A172 (cell line): ENCODE data around the gene RUSC2. TPM values are rescaled to one million over a fixed set of nuclear protein-coding genes. Genes with fewer than 3 reads are reported as not detected.
A peak's percentile ranks its signal among the peaks of the same experiment; 100 is the strongest.

Experiments used
- DNase-seq: peaks from one replicate; pipeline ENCODE4 v3.0.0-alpha.2; 2015; ENCODE audit warnings: low spot score
- total RNA-seq: library from RNA; depleted of rRNA; stranded (reverse); fragments of >200 nt; shearing (Covaris generic); gene quantifications from 2 replicates; pipeline ENCODE4 v1.2.3, GENCODE V29; 2014; rRNA removed

RUSC2 gene, protein sequence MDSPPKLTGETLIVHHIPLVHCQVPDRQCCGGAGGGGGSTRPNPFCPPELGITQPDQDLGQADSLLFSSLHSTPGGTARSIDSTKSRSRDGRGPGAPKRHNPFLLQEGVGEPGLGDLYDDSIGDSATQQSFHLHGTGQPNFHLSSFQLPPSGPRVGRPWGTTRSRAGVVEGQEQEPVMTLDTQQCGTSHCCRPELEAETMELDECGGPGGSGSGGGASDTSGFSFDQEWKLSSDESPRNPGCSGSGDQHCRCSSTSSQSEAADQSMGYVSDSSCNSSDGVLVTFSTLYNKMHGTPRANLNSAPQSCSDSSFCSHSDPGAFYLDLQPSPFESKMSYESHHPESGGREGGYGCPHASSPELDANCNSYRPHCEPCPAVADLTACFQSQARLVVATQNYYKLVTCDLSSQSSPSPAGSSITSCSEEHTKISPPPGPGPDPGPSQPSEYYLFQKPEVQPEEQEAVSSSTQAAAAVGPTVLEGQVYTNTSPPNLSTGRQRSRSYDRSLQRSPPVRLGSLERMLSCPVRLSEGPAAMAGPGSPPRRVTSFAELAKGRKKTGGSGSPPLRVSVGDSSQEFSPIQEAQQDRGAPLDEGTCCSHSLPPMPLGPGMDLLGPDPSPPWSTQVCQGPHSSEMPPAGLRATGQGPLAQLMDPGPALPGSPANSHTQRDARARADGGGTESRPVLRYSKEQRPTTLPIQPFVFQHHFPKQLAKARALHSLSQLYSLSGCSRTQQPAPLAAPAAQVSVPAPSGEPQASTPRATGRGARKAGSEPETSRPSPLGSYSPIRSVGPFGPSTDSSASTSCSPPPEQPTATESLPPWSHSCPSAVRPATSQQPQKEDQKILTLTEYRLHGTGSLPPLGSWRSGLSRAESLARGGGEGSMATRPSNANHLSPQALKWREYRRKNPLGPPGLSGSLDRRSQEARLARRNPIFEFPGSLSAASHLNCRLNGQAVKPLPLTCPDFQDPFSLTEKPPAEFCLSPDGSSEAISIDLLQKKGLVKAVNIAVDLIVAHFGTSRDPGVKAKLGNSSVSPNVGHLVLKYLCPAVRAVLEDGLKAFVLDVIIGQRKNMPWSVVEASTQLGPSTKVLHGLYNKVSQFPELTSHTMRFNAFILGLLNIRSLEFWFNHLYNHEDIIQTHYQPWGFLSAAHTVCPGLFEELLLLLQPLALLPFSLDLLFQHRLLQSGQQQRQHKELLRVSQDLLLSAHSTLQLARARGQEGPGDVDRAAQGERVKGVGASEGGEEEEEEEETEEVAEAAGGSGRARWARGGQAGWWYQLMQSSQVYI (N-terminal part only)
- 18.6 and 19.9 TPM in 2 replicates for total RNA-seq

DNA sequence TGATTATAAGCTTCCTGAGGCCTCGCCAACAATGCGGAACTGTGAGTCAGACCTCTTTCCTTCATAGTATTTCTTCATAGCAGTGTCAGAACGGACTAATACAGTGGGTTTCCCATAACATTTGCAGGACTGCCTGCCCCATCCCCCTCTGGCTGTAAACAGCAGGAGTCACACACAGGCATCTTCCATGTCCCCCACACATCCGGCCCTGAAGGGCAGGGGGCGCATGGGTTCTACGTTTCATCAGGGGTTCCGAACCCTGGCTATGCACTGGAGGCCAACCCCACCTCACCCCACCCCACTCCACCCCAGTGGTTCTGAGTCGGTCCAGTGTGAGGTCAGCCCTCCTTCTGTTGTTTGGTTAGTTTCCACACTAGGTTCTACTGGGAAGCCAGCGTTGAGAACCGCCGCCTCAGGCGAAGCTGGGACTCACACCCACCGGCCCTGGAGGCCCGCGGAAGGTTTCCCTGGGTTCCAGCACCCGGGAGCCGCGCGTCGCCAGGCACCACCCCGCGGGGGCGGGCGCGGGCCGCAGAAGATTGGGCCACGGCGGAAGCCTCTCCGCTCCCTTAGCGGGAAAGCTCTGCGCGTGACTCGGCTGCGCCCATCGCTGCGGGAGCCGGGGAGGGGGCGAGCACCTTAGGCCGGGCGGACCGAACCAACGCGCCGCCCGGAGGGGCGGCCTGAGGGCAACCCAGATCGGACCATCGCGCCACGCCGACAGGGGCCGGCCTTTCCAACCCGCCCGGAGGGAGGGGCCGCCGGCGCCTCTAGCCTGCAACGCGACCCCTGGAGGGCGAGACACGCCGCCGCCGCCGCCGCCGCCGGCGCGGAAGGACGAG lies at the start of gene RUSC2:
RUSC2 (plus strand) TSS at position 799 of the 842 bp plus-strand sequence. CDS start 56,411 bp downstream, outside the sequence.
- peak; percentile 75 for DNase-seq

DNA sequence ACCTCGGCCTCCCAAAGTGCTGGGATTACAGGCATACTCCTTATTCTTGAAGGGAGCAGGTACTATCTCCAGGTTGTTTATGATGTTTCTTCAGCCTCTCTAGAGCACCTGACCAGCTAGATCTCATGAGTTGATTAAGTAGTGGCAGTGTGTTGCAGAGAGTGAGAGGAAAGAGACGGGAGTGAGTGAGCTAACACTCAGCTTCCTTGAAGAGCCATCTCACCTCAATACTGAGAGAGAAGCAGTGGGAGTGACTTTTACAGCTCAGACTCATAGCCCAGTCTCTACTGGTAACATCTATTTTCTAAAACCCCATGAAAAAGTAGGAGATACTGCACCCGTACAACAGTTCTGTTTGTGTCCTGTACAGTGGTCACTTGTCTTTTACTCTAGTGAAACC lies 43.9 kb upstream of the RUSC2 start:
- DNase-seq = no peak

DNA sequence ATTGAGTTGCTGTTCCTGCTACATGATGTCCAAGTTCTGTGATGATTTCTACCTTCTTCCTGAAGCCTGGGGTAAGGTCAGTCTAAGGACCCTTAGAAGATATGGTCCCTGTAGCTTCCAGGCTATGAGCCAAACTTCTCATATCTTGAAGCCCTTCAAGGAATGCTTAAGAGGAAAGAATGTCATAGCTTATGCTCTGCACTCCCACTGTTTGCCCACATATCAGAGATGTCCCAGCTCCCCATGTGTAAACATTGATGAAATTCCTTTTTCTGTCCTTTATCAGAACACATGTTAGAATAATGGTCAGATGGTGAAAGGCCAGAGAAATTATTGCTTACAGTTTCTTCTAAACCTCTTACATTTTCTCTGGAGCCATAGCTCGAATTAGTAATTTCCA lies 41.4 kb upstream of the RUSC2 start:
- no peak for DNase-seq

DNA sequence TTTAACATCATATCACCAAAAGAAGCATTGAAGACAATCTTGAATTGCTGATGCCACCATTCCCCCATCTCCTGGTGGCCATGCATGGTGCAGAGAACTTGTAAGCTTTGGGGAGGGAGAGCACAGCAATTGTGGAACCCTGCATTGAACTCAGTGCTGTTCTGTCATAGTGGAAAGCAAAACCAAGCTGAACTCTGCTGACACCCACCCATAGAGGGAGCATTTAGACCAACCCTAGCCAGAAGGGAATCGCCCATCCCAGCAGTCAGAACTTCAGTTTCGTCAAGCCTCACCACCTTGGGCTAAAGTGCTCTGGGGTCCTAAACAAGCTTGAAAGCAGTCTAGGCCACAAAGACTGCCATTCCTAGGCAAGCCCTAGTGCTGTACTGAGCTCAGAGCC lies 37.4 kb upstream of the RUSC2 start:
- no peak for DNase-seq

DNA sequence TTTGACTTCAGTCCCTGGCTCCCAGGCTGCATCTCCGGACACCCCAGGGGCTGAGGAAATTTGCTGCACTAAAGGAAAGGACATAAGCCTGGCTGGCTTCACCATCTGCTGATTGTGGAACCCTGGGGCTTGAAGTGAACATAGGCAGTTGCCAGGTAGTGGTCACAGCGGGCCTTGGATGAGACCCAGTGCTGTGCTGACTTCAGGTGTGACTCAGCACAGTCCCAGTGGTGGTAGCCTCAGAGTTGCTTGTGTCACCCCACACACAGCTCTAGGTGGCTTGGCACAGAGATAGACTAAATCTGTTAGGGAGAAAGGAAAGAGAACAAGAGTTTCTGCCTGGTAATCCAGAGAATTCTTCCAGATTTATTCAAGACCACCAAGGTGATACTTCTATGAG lies 36.1 kb upstream of the RUSC2 start:
- no peak for DNase-seq

DNA sequence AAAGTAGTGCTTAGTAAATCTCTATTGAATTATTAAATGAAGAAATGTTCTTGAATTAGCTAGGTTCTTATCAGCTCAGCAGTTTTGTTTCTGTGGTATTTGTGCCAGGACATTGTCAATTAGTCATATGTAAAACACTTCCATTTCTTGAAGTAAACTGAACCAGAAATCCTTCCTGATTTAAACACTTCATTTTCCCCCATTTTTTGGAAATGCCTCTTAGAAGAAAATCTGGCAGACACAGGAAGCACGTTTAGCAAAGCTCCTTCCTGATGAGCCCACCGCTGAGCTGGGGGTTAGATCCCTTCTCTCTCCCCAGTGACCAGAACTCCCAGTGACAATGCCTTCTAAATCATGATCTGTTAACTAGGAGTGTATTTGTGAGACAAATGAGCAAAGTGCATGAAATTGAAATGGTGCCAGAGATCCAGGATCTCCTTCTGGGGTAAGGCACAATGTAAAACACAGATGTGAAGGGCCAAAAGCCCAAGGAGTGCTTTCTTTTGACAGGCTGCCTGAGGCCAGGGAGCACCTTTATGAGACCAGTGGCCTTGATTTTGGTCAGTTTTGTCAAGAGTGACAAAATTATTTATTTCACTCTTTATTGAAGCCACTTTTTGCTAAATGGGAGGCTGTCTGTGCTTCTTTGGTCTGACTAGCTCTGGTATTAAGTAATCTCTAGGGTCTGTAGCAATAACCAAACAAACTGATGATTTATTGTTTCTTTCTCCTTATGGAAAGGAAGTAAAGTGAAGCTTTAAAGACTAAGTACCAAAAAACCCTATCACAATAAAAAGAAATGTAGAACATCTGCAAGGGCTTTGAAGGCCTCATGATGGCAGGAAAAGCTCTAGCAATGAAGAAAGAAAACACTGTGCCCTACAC lies 25.5 kb upstream of the RUSC2 start:
- no peak for DNase-seq

DNA sequence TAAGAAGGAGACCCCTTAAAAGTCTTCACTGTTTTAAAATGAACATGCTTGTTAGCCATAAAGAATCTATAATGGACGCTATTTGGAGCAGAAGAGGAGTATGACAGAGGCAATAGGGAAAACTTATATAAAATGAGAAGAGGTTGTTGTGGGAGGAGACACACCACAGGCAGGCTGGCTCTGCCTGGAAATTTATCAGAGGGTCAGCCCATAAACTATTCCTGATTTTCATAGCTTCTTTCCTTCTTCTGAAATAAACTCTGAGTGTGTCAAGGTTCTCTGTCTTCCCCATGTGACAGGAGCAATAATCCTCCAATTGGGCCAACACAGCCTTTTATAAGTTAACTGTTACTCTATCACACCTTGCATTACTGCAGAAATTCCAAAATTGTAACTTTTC lies 19.6 kb upstream of the RUSC2 start:
- no peak for DNase-seq

DNA sequence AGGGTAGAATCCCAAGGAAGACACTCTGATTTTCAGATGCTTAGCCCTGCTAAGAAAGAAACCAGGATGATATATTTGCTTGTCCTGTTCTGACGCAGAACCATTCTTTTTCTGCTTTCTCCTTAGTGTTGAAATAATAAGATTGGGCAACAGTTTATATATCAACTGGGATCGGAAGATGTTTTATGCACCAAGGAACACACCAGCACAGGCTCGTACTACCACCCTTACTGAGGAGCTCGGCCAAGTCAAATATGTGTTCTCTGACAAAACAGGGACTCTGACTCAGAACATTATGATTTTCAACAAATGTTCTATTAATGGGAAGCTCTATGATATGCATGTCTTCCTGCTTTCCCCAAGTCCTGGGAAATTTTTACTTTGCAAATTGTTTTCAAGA lies 19.0 kb upstream of the RUSC2 start:
- DNase-seq = no peak

DNA sequence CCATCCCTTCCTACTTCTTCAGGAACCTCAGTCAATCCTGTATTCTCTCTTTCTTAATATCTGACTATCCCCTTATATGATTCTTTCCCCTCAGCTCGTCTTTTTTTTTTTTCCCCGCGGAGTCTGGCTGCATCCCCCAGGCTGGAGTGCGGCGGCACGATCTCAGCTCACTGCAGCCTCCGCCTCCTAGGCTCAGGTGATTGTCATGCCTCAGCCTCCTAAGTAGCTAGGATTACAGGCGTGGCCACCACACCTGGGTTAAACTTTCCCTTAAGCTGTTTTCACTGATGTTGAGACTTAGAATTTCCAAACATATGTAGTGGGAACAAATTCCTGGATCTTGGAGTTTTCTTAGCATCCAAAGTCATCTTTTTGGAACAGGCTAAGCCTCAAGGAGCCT lies 13.3 kb upstream of the RUSC2 start:
- no peak for DNase-seq

DNA sequence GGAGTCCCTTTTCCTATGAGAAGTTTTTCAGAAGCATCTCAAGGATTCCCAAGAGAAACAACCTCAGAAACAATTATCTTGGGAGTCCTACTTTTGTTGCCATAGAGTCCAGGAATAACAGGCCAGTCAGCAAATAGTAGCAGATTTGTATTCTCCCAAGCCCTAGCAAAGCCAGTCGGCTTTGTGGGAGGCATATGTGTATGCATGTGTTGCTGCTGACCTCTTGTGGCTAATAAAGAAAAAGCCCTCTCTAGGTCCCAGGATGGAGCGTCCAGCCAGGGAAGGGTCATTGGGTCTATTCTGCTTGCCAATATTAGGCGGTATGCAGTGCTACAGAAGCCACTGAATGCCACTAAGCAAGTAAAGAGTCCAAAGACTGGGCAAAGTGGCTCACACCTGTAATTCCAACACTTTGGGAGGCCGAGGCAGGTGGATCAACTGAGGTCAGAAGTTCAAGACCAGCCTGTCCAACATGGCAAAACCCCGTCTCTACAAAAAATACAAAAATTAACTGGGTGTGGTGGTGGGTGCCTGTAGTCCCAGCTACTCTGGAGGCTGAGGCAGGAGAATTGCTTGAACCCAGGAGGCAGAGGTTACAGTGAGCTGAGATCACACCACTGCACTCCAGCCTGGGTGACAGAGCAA lies 12.6 kb upstream of the RUSC2 start:
- peak; percentile 72 for DNase-seq

DNA sequence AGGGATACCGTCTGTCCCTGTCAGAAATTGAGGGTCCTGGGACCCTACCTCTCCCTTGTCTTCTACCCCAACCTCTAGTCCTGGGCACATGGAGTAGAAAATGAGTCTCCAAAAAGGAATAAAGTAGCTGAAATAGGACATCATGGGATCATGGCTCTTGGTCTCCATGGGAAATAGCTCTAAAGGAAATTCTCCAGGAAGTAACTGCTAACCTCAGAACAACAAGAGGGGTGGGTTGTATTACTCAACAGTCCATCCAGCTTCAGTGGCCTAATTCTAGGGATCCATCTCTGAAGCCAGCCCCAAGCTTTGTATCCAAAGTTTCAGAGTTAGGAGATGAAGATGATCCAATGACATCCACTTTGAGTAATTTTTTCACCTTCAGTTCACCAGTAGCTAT lies 11.0 kb upstream of the RUSC2 start:
- DNase-seq = no peak

DNA sequence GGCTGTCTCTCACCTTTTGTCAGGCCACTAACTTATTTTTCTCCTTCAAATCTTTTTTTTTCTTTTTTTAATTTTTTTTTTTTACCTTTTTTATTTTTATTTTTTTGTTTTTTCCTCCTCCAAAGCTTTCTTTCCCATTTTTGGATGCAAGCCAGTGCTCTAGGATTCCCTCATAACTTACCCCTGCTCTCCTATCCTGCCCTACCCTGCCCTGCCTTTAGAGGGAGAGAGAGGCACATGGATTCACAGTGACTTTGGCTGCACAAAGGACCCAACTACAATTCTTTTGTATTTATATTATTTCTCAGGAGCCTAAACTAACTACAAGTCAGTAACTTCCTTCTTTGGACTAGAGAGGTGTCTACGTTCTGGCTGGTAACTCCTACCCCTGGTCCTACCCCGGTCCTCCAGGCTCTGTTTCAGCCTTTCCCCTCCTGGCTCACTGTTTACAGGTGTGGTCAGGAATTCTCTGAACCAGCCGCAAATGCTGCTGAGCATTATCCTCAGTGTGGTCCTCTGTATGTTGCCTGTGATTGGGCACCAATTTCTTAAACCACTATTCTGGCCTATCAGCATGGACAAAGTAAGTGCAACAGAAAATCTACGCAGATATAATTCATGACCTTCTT lies 8.4 kb upstream of the RUSC2 start:
- peak; percentile 48 for DNase-seq

DNA sequence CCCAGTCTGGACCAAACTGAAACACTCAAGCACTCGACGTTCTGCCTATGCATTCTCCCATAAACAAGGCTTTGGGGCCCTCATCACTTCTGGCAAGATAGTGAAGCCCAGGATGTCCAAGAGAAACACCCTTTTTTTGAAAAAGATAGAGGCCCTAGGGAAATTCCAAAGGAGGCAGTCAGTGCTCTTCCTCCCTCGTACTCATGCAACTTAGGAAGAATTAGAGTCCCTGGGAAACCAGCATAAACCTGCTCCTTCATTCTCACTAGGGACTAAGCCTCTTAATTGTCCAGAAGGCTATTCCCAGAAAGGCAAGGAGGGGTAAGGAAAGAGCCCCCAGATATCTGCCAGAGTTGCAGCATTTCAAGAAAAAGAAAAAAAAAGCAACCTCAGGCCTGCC lies 7.8 kb upstream of the RUSC2 start:
- no peak for DNase-seq

DNA sequence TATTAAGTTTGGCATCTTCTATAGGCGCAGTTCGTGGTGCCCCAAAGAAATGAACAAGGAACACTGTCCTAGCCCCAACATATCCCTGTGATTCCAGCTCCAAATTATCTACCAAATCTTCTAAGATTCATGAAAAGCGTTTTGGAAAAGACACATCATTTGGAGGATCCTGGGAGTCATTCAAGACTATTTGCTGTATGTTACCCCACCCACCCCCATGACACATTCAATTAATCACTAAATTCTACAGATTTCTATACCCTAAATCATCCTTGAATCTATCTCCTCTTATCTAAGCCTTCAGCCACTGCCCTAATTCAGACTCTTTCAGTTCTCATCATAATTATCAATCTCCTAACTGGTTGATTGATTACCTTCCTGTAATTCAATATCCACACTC lies 5.5 kb upstream of the RUSC2 start:
- DNase-seq = no peak

DNA sequence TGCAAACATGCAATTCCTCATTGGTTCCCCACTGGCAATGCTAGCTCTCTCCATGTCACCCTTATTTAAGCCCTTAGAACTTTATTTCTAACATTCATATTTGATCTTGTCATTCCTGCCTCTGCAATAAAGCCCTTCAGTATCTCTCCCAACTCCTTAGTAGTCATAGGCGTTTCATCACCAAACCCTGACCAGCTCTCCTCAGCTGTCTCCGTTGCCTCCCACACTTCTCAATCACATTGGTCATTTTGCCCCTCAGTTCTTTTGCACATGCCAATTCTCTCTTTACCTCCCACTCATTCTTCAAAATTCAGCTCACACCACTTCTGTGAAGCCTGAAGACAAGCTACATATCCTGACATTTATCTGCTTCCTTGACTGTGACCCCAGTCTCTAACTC lies 2.8 kb upstream of the RUSC2 start:
- no peak for DNase-seq

DNA sequence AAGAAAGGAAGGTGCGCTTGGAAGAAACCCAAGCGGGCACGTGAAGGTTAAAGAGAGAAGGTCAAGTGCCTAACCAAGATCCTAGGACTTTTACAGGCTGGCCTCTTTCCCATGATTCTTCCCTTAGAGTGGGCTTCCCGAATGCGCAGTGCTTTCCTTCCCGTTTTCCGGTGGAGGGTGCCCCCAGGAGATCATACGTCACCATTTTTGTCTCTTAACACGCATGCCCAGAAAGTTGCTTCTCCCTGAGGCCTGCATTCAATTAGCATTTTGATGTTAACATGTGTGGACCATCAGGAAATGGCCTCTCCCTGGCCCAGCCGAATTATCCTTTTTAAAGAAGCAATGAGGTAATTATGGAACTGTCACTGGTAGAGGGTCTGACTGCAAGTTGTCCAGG lies 1.9 kb upstream of the RUSC2 start:
- DNase-seq = no peak

DNA sequence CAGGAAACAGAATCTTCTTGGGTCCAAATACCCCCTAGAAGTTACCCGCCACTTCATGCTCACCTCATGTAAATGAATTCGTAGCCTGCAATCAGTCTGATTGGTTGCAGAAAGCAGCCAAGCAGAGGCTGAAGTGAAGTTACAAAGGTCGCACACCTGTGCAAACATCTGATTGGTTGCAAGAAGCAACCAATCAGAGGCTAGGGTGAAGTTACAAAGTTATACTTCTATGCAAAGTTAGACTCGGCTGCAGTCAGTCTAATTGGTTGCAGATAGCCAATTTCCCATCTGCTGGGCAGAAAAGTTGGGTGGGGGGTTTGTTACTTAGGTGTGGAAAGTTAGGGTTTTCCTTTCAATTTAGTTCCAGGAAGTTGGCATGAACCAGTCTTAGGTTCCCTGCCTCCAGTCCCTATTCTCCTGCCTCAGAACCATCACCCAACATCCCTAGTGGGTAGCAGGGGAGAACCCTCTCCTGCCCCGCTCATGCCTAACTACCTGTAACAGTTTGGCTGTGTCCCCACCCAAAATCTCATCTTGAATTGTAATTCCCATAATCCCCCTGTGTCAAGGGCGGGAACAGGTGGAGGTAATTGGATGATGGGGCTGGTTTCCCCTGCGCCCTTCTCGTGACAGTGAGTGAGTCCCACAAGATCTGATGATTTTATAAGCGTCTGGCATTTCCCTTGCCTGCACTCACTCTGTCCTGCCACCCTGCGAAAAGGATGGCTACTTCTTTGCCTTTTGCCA lies 1.2 kb upstream of the RUSC2 start:
- no peak for DNase-seq

DNA sequence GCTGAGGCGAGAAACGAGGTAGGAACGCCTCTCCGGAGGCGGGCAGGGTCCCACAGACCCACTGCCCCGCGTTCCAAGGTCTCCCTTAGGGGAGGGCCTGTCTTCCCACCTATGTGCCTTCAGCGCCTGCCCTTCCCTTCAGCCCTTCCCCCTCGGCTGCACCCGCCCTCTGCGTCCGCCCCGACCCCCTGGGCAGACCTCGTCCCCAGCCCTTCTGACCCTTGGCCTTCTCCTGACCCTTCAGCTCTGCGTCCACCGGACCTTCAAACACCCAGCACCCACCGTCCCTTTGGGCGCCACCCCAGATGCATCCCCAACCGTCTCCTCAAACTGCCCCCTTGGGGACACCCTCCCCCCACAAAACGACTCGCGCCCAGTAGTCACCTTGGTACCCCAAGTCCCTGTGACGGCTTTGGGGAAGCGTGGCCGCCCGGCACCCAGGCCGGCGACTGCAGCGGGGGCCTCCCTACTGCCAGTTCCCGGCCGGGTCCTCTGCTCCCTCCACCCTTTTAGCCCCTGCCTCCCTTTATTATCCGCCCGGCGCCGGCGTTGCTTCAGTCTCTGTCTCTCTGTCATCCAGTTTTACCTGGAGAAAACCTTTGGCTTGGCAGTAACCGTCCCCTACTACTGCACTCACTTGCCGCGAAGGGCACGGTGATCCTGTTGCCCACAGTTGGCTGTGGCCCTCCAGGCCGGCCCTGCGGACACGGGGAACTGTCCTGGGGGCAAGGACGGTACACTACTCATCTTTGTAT lies 421 bp downstream of the RUSC2 start:
- DNase-seq = peak; percentile 21
